Measurements from ENCODE around the gene DPH3. TPM values are rescaled to one million over a fixed set of nuclear protein-coding genes. Genes with fewer than 3 reads are reported as not detected.

DPH3 gene
- total RNA-seq, 2 experiments from 2014 or later: 16.7 to 19.8 TPM

GRCh38 chr3:16216373-16216935 lies 48.3 kb downstream of the DPH3 start:
- POLR2A ChIA-PET: no interaction called here
- H3K27me3 Mint-ChIP-seq: peaks cover 6% of the 10 kb centered on the region
- DNase-seq: no peak
- CTCF ChIA-PET: interaction anchor here (1.4 kb wide), 1 partner anchor 27 kb away, joined by 3 read pairs; no protein-coding TSS in a partner anchor
- no peaks in the 10 kb centered on the region for H3K9me3 Mint-ChIP-seq
- no peaks in the 10 kb centered on the region for H3K36me3 Mint-ChIP-seq (ENCODE audit: low read depth)
- no peak overlapping the region for H3K4me3 Mint-ChIP-seq
- no peak overlapping the region for H3K27ac Mint-ChIP-seq
- peaks cover 3% of the 10 kb centered on the region for H3K4me1 Mint-ChIP-seq

GRCh38 chr3:16214366-16214765 lies 50.4 kb downstream of the DPH3 start:
- H3K36me3 Mint-ChIP-seq (ENCODE audit: low read depth): no peaks in the 10 kb centered on the region
- H3K4me1 Mint-ChIP-seq: peaks cover 4% of the 10 kb centered on the region
- DNase-seq: no peak
- no peaks in the 10 kb centered on the region for H3K9me3 Mint-ChIP-seq
- ChIA-PET CTCF (interaction anchor here (0.5 to 1.6 kb wide), 3 partner anchors 34 to 1138 kb away, joined by 3 to 4 read pairs (median 3); no protein-coding TSS in a partner anchor), POLR2A (no interaction called here)
- H3K27me3 Mint-ChIP-seq: peaks cover 6% of the 10 kb centered on the region
- no peak overlapping the region for H3K27ac Mint-ChIP-seq
- no peak overlapping the region for H3K4me3 Mint-ChIP-seq

GRCh38 chr3:16211176-16211904 lies 53.4 kb downstream of the DPH3 start:
- H3K9me3 Mint-ChIP-seq: no peaks in the 10 kb centered on the region
- POLR2A ChIA-PET: interaction anchor here (0.9 kb wide), 1 partner anchor 37 kb away, joined by 3 read pairs; no protein-coding TSS in a partner anchor
- H3K27ac Mint-ChIP-seq: no peak overlapping the region
- H3K27me3 Mint-ChIP-seq: peaks cover 4% of the 10 kb centered on the region
- no peak overlapping the region for H3K4me3 Mint-ChIP-seq
- peaks cover 7% of the 10 kb centered on the region for H3K4me1 Mint-ChIP-seq
- no peaks in the 10 kb centered on the region for H3K36me3 Mint-ChIP-seq (ENCODE audit: low read depth)
- CTCF ChIA-PET: no interaction called here
- DNase-seq: no peak

Other genes starting within 250 kb of the DPH3 start
- not detected for gene GALNT15, start 90.3 kb downstream of the DPH3 start, total RNA-seq
- 10 to 100 TPM; 26.9 to 27.1 TPM for gene OXNAD1, start 269 bp upstream of the DPH3 start, total RNA-seq
- 10 to 100 TPM; 74.9 to 75.1 TPM for gene RFTN1, start 248.8 kb upstream of the DPH3 start, total RNA-seq

All from activated CD4-positive, alpha-beta memory T cell treated with anti-CD3 and anti-CD28 coated beads, Interleukin-2, amount 10 ng/mL, durations not matched to agents 7 days and 5 days (primary cell).